Activated naive CD4-positive, alpha-beta T cell treated with anti-CD3 and anti-CD28 coated beads, Interleukin-2, amount 50 U/mL, for 24 hours (primary cell): Measurements from ENCODE around the gene TOM1L2.

Experiments used
- H3K27ac Mint-ChIP-seq: one replicate; pipeline ENCODE4 v1.8.0; 2021; ENCODE audit warnings: mild to moderate bottlenecking, mixed read lengths
- H3K27me3 Mint-ChIP-seq: one replicate; pipeline ENCODE4 v1.8.0; 2021; ENCODE audit warnings: mixed read lengths
- H3K36me3 Mint-ChIP-seq: one replicate; pipeline ENCODE4 v1.8.0; 2021; ENCODE audit warnings: mixed read lengths
- H3K4me1 Mint-ChIP-seq: one replicate; pipeline ENCODE4 v1.8.0; 2021; ENCODE audit warnings: mixed read lengths
- H3K4me3 Mint-ChIP-seq: one replicate; pipeline ENCODE4 v1.8.0; 2021; ENCODE audit warnings: mild to moderate bottlenecking, mixed read lengths
- H3K9me3 Mint-ChIP-seq: one replicate; pipeline ENCODE4 v1.8.0; 2021; ENCODE audit warnings: mixed read lengths

The TOM1L2 gene

GRCh38 chr17:17833658-17834357, 138.4 kb downstream of the TOM1L2 start:
- Mint-ChIP-seq H3K27me3 (no peaks in the 10 kb centered on the region), H3K4me1 (peaks cover 80% of the 10 kb centered on the region), H3K9me3 (no peaks in the 10 kb centered on the region), H3K4me3 (peak overlapping the region; percentile 92), H3K27ac (peak overlapping the region; percentile 76), H3K36me3 (peaks cover 1% of the 10 kb centered on the region)

GRCh38 chr17:17832032-17832363, 140.2 kb downstream of the TOM1L2 start:
- Mint-ChIP-seq H3K4me1 (peaks cover 78% of the 10 kb centered on the region), H3K27me3 (no peaks in the 10 kb centered on the region), H3K36me3 (peaks cover 1% of the 10 kb centered on the region), H3K27ac (no peak overlapping the region), H3K9me3 (no peaks in the 10 kb centered on the region), H3K4me3 (no peak overlapping the region)

GRCh38 chr17:17831208-17832031, 140.8 kb downstream of the TOM1L2 start:
- Mint-ChIP-seq H3K9me3 (no peaks in the 10 kb centered on the region), H3K27ac (no peak overlapping the region)

DNA sequence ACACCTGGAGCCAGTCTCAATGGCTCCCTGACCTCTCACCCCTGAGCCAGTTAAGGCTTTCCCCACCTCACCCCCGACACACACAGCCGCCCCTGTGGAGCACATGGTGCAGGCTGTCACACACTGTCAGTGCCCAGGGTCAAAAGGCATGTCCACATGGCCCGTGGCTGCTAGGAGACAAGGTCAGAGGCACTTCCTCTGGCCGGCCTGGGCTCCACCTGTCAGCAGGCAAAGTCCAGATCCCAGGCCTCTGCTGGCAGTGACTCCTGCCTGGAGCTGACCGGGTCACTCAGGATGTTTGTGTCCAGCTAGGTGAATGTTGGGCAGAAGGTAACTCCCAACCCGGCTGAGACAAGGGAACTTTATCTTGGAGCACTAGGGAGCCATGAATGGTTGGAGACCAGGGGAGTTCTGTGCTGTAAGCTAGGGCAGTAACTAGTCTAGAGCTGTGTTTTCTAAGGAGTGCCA, 141.4 kb downstream of the TOM1L2 start:
- peak overlapping the region; percentile 8 for H3K27ac Mint-ChIP-seq
- peaks cover 86% of the 10 kb centered on the region for H3K4me1 Mint-ChIP-seq
- no peaks in the 10 kb centered on the region for H3K27me3 Mint-ChIP-seq
- no peak overlapping the region for H3K4me3 Mint-ChIP-seq
- no peaks in the 10 kb centered on the region for H3K9me3 Mint-ChIP-seq
- H3K36me3 Mint-ChIP-seq, result peaks cover 1% of the 10 kb centered on the region

More at GRCh38 chr17:17831208-17832031, 140.8 kb downstream of the TOM1L2 start:
- Mint-ChIP-seq H3K27me3 (no peaks in the 10 kb centered on the region), H3K4me3 (no peak overlapping the region), H3K4me1 (peaks cover 83% of the 10 kb centered on the region), H3K36me3 (peaks cover 1% of the 10 kb centered on the region)

DNA sequence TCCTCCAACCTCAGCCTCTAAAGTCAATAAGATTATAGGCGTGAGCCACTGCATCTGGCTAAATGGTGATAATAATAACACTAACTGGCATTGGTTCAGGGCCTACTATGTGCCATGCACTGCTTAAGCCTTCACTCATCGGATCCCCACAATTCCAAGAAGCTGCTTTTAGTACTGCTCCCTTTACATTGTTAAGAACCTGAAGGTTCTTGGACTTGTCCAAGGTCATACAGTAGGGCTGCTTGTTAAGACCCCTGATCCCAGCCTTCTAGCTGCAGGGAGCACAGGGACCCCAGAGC, 142.0 kb downstream of the TOM1L2 start:
- H3K9me3 Mint-ChIP-seq, result no peaks in the 10 kb centered on the region
- H3K27me3 Mint-ChIP-seq, result no peaks in the 10 kb centered on the region
- no peak overlapping the region for H3K4me3 Mint-ChIP-seq
- H3K27ac Mint-ChIP-seq, result peak overlapping the region; percentile 8
- peaks cover 1% of the 10 kb centered on the region for H3K36me3 Mint-ChIP-seq
- peaks cover 84% of the 10 kb centered on the region for H3K4me1 Mint-ChIP-seq

GRCh38 chr17:17827826-17828621, 144.2 kb downstream of the TOM1L2 start:
- Mint-ChIP-seq H3K27ac (peak overlapping the region; percentile 41), H3K36me3 (peaks cover 1% of the 10 kb centered on the region), H3K4me1 (peaks cover 83% of the 10 kb centered on the region), H3K27me3 (no peaks in the 10 kb centered on the region), H3K9me3 (no peaks in the 10 kb centered on the region), H3K4me3 (no peak overlapping the region)

DNA sequence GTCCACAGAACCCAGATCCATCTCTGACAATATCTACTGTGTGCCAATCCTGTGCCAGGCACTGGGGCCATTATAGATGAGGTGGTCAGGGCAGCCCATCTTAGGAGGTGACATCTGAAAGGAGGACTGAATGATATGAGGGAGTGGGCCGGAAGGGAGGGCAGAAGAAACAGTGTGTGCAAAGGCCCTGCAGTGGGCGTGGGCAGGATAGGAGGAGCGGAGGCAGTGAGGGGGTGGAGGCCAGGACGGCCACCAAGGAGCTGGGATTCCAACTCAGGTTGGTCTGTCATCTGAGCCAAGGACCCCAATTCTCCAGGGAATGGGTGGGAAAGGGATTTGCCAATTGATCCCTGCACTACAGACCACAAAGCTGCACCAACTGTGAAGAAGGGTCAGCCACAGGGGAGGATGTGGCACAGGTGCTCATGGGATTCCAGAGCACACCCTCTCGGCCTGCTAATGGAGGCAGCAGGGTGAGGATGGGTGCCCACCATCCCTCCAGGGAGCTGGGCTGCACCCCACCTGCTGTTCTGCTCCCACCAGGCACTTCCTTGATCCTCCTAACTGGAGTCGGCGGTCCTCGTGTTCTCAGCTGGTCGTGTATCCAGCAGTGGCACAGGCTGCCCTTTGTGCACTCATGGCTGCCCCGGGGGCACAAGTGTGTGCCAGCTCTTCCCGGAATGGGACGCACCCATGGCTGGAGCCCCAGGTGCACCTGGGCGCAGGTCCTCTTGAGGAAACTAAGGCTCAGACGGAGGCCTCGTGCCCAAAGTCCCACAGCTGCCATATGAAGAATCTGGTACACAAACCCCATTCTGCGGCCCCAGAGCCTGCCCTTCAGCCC, 145.0 kb downstream of the TOM1L2 start:
- Mint-ChIP-seq H3K36me3 (peaks cover 1% of the 10 kb centered on the region), H3K27me3 (no peaks in the 10 kb centered on the region), H3K9me3 (no peaks in the 10 kb centered on the region), H3K4me3 (no peak overlapping the region), H3K4me1 (peaks cover 85% of the 10 kb centered on the region), H3K27ac (peak overlapping the region; percentile 52)

DNA sequence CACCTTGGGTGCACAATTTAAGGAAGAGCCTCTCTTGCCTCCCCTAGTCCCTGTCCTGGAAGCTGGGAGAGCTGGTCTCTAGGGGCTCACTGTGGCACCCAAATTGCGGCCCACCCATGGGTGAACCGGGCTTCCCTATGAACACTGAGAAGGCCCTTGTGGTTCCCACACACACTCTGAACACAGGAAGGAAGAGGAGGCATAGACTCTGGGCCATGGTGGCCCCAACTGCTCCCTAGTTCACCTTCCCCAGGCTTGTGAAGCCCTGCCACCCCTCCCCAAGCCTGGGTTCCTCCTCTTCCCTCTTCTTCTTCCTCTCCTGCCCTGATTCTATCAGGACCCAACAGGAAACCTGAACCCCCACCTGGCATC, 145.9 kb downstream of the TOM1L2 start:
- H3K4me1 Mint-ChIP-seq, result peaks cover 86% of the 10 kb centered on the region
- H3K4me3 Mint-ChIP-seq, result peak overlapping the region; percentile 47
- H3K27ac Mint-ChIP-seq, result peak overlapping the region; percentile 52
- H3K9me3 Mint-ChIP-seq, result no peaks in the 10 kb centered on the region
- H3K27me3 Mint-ChIP-seq, result no peaks in the 10 kb centered on the region
- peaks cover 1% of the 10 kb centered on the region for H3K36me3 Mint-ChIP-seq

DNA sequence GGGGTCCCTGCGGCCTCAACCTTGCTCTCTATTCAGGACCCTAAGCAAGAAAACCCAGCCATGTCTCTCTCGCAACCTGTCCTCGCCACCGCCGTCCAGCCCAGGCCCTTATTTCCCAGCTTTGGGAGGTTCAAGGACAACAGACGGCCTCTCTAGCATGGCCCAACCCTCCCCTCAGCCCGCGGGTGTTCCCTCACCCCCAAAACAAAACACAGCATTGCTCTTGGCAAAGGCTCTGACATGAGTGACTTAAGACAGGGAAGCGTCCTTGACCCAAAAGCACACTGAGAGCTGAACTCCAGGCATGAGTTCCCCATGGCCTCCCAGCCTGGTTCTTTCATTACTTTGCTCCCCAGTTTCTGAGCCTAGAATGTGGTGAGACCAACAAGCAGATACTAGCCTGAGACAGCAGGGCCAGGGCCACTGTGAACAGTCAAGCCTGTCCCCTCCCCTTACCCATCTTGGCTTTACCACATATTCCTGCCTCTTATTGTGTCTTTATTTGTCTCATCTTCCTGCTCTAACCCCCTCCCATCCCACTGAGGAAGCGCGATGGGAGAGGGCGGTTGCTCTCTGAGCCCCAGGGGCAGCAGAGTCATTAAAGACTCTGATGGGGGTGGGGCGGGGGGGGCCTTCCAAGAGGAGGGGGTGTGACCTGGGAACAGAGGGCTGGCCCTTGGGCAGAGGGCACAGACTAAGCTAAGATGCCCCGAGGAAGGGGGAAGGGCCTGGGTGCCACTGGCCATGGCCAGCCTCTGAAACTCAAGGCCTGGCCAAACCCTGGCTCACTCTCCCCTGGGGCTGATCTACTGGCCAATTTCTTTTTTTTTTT, 147.2 kb downstream of the TOM1L2 start:
- H3K9me3 Mint-ChIP-seq, result no peaks in the 10 kb centered on the region
- peak overlapping the region; percentile 30 for H3K27ac Mint-ChIP-seq
- H3K27me3 Mint-ChIP-seq, result no peaks in the 10 kb centered on the region
- peaks cover 86% of the 10 kb centered on the region for H3K4me1 Mint-ChIP-seq
- peak overlapping the region; percentile 80 for H3K4me3 Mint-ChIP-seq
- no peaks in the 10 kb centered on the region for H3K36me3 Mint-ChIP-seq

- H3K36me3 Mint-ChIP-seq, result no peaks in the 10 kb centered on the region
- H3K4me1 Mint-ChIP-seq, result peaks cover 88% of the 10 kb centered on the region
- no peaks in the 10 kb centered on the region for H3K9me3 Mint-ChIP-seq
- H3K4me3 Mint-ChIP-seq, result peak overlapping the region; percentile 80
- no peaks in the 10 kb centered on the region for H3K27me3 Mint-ChIP-seq
- H3K27ac Mint-ChIP-seq, result no peak overlapping the region
Measured at GRCh38 chr17:17824119-17824782, 147.9 kb downstream of the TOM1L2 start.

DNA sequence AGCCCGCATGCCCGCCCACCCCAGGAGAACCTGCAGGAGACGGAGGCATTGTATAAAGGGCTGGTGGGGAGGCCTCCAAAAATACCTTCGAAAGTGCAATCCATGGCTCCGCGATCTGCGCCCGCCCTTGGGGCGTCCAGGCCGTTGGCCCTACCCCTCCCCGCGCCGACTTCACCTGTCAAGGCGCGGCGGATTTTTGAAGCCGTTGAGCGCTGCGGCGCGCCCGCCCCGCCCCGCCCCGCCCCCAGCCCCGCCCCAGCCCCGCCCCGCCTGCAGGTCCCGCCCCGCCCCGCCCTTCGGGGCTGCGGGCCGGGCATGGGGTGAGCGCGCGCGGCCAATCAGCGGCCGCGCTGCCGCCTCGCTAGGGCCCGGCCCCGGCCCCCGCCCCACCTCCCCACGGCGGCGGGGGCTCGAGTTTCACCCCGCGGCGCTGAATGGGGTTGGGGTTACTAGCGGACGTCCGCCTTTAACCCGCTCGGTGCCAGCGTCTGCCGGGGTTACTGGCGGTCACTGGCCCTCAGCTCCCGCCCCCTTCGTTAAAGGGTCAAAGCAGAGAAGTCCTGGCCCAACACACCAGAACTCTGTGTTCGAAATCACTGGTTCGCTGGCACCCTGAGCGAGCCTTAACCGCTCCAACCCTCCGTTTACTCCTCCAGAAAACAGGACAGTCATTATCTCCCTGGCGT, 148.6 kb downstream of the TOM1L2 start:
- Mint-ChIP-seq H3K36me3 (peaks cover 2% of the 10 kb centered on the region), H3K27me3 (no peaks in the 10 kb centered on the region), H3K9me3 (no peaks in the 10 kb centered on the region), H3K4me1 (peaks cover 91% of the 10 kb centered on the region), H3K27ac (no peak overlapping the region), H3K4me3 (peak overlapping the region; percentile 80)

- Mint-ChIP-seq H3K4me1 (peaks cover 84% of the 10 kb centered on the region), H3K9me3 (no peaks in the 10 kb centered on the region), H3K27ac (no peak overlapping the region), H3K36me3 (peaks cover 2% of the 10 kb centered on the region), H3K4me3 (peak overlapping the region; percentile 49), H3K27me3 (no peaks in the 10 kb centered on the region)
Measured at GRCh38 chr17:17822616-17823015, 149.6 kb downstream of the TOM1L2 start.

DNA sequence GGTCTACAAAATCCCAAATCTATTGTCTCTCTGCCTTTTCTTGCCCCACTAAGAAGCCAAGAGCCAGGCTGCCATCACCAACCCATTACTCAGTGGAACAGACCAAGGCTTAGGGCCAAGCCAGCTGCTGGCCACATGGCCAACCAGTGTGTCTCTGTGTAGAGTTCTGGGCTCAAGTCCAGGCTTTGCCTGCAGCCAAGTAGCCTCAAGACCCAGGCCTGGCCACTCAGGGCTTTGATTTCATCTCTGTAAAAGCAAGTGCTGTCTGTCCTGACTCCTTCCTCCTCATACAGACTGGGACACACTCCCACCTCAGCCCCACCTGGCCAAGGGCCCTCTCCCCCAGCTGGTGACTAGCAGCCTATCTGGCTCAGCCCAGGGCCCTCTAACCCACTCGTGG, 150.0 kb downstream of the TOM1L2 start:
- peaks cover 2% of the 10 kb centered on the region for H3K36me3 Mint-ChIP-seq
- no peak overlapping the region for H3K27ac Mint-ChIP-seq

More for the DNA sequence above, 150.0 kb downstream of the TOM1L2 start:
- Mint-ChIP-seq H3K4me1 (peaks cover 81% of the 10 kb centered on the region), H3K9me3 (no peaks in the 10 kb centered on the region), H3K27me3 (no peaks in the 10 kb centered on the region), H3K4me3 (peak overlapping the region; percentile 49)
